ENCODE results near the gene BAZ1B.

DNA sequence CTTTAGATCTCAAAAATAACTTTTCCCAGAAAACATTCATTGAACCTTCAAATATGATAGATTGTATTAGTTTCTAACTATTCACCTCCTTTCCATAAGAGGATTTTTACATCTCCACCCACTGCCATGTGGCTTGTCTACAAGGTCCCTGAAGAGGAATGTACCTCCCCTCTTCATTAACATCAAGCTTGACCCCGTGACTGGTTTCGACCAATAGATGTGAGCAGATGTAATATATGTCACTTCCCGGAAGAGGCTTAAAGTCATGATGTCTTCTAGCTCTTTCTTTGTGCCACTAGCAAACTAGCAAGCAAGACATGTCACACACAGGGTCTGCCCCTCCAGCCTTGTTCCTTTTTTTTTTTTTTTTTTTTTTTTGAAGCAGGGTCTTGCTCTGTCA, 6.9 kb downstream of the BAZ1B start:
- TF ChIP-seq GATA2 (IDR thresholded peaks at IDR 0.05; ENCODE audit: low read depth, low read length) (no peak), GATA3 (IDR thresholded peaks at IDR 0.05; ENCODE audit: low read depth, low read length) (no peak)
